OCI-M2 (cell line): ENCODE measurements around the gene POC1B.

ENCODE experiments used
- DNase-seq: peaks from one replicate; lab custom pipeline; 2025; ENCODE audit not compliant: unreplicated experiment; lab: John Stamatoyannopoulos, UW

Gene POC1B

GRCh38 chr12:89424389-89424788 is 101.5 kb downstream of the POC1B start:
- no peak for DNase-seq

DNA sequence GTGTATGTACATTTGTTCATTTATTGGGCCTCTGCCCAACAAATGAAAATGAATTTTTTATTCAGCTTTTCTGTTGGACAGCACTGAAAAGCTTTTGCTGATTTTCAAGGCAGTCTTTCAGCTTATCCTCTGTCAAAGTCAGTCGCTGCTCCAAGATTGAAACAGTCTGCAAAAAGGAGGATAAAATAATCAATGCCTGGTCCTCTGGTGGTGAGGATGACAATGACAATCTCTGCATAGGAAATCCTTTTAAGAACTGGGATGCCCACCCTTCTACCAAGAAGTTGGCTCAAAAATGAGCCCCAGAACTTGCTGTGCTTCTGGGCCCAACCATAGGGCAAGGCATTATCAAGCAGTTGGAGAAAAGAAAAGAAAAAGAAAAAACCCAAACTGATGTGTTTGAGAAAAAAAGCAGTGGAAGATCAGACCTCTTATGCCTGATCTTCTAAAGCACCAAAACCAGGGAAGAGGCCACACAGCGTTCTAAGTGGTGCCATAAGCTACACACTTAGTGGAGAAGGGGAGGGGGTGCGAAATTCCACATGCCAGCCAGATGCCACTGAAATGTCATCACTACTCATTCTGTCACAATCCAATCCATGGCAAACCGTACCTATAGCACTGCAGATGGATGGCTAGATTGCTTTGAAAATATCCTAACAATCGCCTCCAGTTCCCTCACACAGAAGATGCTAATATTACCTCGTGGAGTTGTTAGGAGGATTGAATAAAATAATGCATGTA is 104.6 kb downstream of the POC1B start:
- DNase-seq = no peak

DNA sequence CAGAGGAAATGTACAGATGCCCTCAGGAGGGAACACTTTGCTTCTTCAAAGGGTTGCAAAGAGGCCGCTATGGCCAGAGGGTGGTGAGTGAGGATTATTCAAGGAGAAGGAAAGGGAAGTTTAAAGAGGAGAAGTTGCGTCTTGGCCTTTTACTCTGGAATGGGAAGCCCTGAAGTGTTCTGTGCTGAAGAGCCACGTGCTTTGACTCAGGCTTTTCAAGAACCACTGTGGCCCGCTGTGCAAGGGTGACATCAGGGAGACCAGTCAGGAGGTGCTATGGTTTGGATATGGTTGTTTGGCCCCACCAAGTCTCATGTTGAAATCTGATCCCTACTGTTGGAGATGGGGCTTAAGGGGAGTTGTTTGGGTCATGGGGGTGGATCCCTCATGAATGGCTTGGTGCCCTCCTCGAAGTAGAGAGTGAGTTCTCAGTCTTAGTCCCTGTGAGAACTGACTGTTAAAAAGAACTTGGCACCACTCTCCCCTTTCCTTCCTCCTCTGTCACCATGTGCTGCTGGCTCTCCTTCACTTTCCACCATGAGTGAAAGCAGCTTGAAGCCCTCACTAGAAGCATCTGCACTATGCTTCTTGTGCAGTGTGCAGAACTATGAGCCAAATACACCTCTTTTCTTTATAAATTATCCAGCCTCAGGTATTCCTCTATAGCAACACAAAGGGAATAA is 107.5 kb downstream of the POC1B start:
- DNase-seq = no peak

DNA sequence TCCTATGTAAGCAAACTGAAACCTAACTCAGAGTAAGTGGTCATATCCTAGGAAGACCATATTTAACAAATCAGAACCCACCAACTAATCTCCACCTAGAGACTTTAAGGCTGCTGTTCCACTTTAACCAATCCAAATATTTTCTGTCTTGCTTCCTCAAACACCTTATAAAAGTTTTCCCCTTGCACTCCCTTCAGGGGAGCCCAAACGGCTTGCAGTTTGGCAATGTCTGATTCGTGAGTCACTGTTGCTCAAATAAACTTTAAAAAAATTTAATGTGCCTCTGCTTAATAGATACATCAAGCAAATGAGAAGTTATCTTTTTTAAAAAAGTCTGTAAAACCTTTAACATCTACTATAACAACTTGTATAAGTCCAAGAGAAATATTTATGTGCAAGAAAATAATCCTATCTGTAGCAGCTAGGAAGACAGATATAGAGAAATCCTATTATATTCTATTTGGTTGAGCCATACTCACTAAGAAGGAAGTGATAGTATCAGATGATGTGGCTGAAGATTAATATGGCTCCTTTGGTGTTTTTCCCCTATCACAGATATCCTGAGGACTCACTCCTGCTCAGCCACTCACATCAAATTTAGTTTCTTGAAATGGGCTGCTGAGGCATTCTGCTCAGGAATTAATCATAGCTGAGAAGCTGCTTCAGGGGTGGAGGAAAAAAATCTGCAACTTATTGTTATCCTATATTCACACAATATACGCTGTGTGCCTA is 108.4 kb downstream of the POC1B start:
- no peak for DNase-seq

DNA sequence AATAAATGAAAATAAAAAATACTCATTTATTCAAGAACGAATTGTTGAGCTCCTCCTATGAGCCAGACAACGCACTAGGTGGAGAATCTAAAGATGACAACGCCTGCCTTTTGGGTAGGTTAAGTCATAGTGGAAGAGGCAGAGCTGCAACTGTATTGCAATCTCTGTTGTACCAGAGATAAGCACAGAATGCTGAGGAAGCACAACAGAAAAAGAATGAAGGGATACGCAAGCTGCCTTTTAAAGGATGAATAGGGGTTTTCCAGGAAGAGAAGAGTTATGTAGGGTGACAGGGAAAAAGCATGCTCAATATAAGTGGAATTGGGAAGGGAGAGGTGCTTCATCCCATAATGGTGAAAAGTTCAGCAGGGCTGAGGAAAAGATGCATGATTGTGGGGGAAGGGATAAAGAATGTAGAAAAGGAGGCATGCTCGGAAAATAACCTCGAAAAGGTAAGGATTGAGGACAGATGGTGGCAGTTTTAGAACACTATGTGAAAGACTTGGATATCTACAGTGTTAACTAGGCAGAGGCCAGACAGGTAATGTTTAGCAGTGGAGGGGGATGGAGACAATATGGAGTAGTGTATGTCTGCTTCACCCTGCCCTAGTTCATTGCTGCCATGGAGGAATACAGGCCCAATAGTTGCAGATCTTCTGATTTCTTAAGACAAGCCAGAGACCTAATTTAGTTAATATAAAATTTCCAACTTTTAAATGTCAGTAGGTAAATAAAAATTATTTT is 109.6 kb downstream of the POC1B start:
- no peak for DNase-seq

DNA sequence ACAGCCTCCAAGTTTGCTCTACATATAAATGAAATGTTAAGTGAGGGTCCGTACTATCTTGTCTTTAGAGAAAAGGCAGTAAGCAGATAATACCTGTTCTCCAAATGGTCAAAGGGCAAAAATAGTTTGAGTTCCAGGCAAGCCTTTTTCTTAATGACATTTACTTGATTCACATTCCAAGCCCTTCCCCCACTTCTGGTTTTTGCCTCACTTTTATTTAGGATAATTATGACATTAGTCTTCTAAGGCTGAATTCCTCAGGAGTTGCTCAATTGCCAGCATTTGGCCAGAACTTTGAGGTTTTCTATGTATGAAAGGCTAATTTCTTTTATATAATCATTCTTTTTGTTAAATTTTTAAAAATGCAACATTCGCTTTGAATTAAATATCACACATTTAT is 111.0 kb downstream of the POC1B start:
- DNase-seq = no peak

- DNase-seq = no peak
Observed at GRCh38 chr12:89414322-89414721, 111.5 kb downstream of the POC1B start.

DNA sequence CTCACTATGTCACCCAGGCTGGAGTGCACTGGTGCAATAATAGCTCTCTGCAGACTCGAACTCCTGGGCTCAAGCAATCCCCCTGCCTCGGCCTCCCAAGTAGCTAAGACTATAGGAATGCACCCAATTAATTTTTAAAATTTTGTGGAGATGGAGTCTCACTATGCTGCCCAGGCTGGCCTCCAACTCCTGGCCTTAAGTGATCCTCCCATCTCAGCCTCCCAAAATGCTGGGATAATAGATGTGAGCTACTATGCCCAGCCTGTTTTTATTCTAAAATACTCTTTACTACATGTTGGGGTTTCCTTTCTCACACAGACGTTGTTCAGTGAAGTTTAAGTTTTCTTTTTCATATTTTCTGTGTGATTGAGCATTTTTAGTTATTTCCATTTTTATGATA is 112.6 kb downstream of the POC1B start:
- DNase-seq = no peak

- DNase-seq = no peak
Observed at GRCh38 chr12:89412665-89413064, 113.2 kb downstream of the POC1B start.

DNA sequence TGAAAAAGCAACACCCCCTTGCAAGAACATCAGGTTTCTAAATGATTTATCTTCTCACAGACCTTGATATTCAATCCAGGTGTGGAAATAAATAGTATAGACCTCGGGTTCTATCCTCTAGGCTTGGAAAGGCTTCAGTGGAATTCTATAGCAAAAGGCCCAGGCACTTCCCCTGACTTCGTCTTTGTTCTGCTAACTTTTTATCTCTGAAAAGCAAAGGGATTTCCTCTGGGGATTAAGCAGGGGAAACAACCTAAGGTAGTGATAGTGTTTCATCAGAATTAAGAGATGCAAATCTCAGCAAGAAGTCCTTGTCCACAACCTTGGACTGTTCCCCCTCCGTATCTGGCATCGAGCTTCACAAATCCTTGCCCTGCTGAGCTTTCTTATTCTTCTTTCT is 114.0 kb downstream of the POC1B start:
- DNase-seq = no peak

DNA sequence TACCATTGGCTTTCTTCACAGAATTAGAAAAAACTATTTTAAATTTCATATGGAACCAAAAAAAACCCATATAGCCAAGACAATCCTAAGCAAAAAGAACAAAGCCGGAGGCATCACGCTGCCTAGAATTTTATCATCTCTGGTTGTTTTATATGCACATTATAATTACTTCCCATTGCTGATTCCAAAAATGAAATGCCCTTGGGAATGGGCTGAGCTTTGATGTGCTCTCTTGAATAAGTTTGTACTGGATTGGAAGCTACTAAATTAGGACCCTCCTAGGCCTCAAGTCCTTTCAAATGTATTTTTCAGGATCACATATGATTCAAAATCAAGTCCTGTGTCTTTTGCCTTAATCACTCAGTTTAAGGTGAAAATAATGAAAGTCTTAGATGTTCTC is 114.6 kb downstream of the POC1B start:
- no peak for DNase-seq

DNA sequence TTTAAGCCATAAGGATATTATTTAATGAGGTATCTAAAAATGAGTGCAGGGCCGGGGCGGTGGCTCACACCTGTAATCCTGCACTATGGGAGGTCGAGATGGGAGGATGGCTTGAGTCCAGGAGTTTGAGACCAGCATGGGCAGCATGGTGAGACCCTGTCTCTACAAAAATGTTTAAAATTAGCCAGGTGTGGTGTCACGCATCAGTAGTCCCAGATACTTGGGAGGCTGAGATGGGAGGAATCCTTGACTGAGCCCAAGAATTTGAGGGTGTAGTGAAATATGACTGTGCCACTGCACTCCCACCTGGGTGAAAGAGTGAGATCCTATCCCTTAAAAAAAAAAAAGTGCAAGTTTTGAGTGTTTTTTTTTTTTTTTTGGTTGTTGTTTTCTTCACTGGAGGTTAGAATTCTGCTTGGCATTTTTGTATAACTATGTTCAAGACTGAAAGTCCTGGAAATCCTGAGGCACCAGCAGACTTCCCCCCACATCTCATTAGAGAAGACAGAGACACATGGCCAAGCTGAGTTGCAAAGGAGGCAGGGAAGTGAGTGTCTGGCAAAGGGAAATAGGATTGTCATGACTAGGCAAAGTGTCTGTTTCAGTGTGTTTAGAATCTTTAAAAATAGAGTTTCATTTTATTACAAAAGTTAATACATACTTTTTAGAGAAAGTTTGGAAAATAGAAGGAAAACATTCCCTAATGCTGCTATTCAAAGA is 120.1 kb downstream of the POC1B start:
- no peak for DNase-seq

DNA sequence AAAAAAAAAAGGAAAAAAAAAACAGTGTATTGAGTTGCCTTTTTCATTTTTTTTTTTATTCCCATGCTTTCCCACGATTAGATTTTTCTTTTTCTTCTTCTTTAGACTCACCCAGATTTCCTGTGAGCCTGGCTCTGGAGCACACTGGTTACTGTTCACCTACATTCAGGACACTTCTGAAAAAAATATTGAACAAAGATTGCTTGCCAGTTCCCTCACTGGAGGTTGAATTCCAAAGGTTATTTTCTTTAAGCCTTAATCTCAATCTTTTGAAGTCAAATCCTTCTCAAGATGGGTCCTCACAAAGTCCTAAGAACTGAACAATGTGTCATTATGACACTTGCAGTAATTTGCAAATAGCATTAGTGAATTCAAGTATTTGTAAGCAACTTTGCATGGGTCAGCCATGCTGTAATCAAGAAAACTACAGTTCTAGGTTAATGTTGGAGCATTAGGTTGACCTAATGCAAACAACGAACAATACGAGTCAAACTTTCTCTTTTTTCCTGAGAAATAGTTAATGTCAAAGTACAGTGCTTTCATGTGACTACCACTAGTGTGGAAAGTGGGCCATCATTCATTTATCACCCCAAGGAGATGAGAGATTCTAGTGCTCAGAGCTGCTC is 124.3 kb downstream of the POC1B start:
- no peak for DNase-seq

DNA sequence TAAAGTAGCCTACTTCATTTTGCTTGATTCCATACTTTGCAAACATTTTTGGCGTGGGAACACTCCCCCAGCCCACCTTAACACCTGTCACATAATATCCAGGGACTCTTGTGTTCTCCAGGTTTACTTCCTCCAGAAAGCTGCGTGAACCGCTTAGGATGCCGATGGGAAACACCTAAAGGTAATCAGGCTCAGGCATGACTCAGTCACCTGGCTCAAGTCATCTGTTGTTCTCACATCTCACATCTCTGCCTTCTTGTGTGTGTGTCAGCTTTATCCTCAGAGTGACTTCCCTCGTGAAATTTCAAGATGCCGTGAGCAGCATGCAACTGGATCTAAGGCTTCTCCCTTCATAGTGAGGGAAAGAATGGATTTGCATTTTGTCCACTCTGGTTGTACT is 125.4 kb downstream of the POC1B start:
- no peak for DNase-seq

GRCh38 chr12:89395712-89396111 is 130.1 kb downstream of the POC1B start:
- DNase-seq = no peak

DNA sequence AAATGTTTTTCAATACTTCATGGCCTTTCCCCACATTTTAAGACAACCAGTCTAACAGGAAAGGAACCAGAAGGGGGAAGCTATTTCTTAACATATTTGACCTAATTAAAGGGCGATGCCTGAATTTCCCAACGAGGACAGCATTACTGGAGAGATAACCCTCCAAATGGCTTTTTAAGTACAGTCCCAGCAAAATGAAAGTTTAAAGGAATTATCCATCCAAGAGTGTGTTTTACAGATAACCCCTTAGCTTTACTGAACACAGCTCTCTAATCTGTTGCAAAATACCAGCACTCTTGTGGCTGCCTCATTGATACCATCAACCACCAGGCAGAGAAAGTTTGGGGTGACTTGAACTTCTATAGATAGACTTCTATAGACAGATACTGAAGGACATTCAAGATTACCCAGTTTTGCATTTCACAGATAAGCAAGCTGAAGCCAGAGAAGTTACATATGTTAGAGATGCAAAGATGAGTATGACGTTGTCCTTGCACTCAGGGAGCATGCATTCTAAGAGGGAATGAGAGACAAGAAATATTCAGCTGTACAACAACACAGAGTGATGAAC is 132.2 kb downstream of the POC1B start:
- DNase-seq = no peak

DNA sequence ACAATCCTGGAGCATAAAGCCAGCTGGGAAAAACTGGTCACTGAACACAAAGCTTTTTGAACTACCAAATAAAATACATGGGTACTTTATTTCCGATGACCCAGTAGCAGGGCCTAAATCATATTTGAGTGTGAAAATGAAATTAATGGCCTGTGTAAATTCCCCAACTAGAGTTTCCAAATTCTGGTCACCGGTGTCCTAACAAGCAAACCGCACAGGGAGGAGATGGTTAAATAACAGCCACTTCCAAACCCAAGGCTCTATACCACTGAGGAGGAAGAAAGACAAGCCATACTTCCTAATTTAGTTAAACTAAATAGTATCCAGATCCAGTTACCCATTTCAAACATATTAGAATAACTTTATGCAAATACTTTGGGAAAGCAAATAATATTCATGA is 133.5 kb downstream of the POC1B start:
- no peak for DNase-seq

- no peak for DNase-seq
Observed at GRCh38 chr12:89391726-89392336, 134.0 kb downstream of the POC1B start.

DNA sequence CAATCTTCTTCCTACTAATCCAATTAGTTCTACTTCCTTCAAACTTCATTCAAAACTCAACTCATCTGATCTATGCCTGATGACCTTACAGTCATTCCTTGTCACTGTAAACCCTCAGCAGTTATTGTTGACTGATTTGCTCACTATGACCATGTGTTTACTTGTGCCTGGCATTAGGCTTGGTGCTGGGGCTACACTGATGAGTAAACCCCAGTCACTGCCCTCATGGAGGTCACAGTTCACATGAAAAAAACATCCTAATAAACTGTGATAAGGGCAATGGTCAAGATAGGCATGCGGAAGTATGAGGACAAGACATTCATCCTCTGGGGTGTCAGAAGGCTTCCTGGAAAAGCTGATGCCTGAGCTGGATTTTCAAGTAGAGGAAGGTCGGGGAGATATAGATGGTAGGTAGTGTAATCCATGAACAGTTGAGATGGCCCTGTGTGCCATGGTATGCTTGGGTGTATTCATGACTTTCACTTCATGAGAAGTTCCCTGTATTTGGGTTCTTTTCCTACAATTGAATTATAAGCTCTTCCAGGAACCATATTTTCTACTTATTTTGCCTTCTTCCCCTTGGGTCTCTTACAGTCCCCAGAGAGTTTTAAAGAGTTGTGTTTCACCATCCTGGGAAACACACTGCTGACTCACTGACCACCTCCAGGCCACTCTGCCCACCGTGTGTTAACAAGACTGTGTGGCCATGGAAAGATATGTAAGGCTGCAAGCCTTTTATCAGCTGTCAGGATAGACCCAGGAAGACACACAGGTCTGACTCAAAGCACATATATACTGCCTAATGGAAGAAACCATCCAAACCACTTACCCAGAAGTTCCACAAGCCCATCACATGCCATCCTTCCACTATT is 134.8 kb downstream of the POC1B start:
- no peak for DNase-seq
